ENCODE results near the gene CNTNAP1.

CNTNAP1 gene

GRCh38 chr17:42670789-42671657 is 11.3 kb upstream of the CNTNAP1 start:
- DNase-seq = no peak

- DNase-seq = no peak
Measured at GRCh38 chr17:42672038-42672437, 10.3 kb upstream of the CNTNAP1 start.

- no peak for DNase-seq
Measured at GRCh38 chr17:42673266-42673884, 9.0 kb upstream of the CNTNAP1 start.

GRCh38 chr17:42673885-42674754 is 8.2 kb upstream of the CNTNAP1 start:
- peak; percentile 31 for DNase-seq

- DNase-seq = no peak
Measured at GRCh38 chr17:42674755-42675347, 7.5 kb upstream of the CNTNAP1 start.

GRCh38 chr17:42675348-42675964 is 6.9 kb upstream of the CNTNAP1 start:
- DNase-seq = no peak

GRCh38 chr17:42675965-42676423 is 6.3 kb upstream of the CNTNAP1 start:
- DNase-seq = no peak

GRCh38 chr17:42676424-42677011 is 5.8 kb upstream of the CNTNAP1 start, which contains the start of gene PLEKHH3:
Gene PLEKHH3, minus strand, starts transcription at chr17:42676994. Its CDS starts 431 bp downstream, at chr17:42676563.
- no peak for DNase-seq

- DNase-seq = peak; percentile 99
Measured at GRCh38 chr17:42677012-42677857, 5.1 kb upstream of the CNTNAP1 start.

GRCh38 chr17:42677921-42678781 is 4.2 kb upstream of the CNTNAP1 start:
- peak; percentile 68 for DNase-seq

- no peak for DNase-seq
Measured at GRCh38 chr17:42678951-42679491, 3.3 kb upstream of the CNTNAP1 start.

- peak; percentile 79 for DNase-seq
Measured at GRCh38 chr17:42679492-42680330, 2.6 kb upstream of the CNTNAP1 start.

- DNase-seq = no peak
Measured at GRCh38 chr17:42680331-42680808, 2.0 kb upstream of the CNTNAP1 start.

- DNase-seq = no peak
Measured at GRCh38 chr17:42682722-42683403, 532 bp downstream of the CNTNAP1 start.

GRCh38 chr17:42683407-42684034 is 1.2 kb downstream of the CNTNAP1 start:
- DNase-seq = no peak

- DNase-seq = no peak
Measured at GRCh38 chr17:42684929-42685556, 2.7 kb downstream of the CNTNAP1 start.

- DNase-seq = no peak
Measured at GRCh38 chr17:42685831-42686230, 3.5 kb downstream of the CNTNAP1 start.

All from CD4-positive, alpha-beta T cell treated with Interferon gamma for 1 hour (primary cell).